ENCODE results near the gene ZNF764. TPM values are rescaled to one million over a fixed set of nuclear protein-coding genes. Genes with fewer than 3 reads are reported as not detected.
"Not testable (repeated sequence)": the region's sequence is repeated elsewhere in the genome, so short reads cannot be mapped to it uniquely, and the experiment has no call there.

The ZNF764 gene
- total RNA-seq, 1 experiment from 2014 or later: 4.4 TPM

GRCh38 chr16:30548416-30549253 lies 9.5 kb downstream of the ZNF764 start:
- no peak for DNase-seq (ENCODE audit: low read depth)

DNA sequence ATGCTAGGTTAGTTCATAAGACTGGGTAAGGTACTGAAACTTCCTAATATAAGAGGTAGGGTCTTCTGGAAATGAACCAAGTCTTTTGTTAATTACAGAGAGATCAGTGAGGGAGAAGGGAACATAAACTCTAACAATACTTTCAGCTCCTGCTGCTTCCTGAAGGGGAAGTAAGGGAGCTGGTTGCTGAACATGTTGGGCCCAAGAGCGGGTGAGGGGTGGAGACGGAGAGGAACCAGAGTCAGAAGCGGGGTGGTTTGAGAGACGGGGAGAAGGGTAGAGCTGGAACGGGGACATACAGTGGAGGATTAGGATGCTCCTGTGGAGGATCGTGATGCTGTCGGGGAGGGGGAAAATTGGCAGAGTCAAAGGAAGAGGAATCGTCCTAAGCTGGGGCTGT lies 12.1 kb downstream of the ZNF764 start:
- DNase-seq (ENCODE audit: low read depth): no peak

DNA sequence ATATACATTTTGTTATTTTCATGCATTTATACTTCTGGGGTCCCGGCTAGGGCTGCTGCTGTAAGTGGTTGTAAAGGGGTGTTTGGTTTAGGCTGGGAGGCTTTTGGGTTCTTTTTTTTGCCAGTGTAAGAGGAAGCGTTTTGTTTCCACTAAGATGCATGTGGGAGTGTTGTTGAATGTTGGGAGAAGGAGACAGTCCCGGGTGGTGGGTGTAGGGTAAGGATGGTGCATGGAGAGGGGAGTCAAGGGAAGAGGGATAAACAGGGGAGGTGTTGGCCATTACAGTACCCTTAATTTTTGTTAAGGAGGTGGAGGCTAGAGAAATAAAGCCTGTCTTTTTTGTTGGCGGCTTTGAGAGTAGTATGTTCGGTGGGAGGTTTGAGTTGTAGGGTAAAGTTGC lies 15.1 kb downstream of the ZNF764 start:
- no peak for DNase-seq (ENCODE audit: low read depth)

- DNase-seq (ENCODE audit: low read depth): peak; percentile 68
Observed at GRCh38 chr16:30541502-30542329, 16.5 kb downstream of the ZNF764 start.

DNA sequence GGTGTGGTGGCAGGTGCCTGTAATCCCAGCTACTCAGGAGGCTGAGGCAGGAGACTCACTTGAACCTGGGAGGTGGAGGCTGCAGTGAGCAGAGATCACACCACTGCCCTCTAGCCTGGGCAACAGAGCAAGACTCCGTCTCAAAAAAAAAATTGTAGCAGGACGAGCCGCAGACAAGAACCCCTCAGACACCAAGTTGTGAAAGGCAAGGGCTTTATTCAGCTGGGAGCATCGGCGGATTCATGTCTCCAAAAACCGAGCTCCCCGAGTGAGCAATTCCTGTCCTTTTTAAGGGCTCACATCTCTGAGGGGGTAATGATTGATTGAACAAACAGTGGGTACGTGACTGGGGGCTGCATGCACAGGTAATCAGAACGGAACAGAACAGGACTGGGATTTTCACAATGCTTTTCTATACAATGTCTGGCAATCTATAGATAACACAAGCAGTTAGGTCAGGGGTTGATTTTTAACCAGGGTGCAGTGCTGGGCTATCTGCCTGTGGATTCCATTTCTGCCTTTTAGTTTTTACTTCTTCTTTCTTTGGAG lies 17.2 kb downstream of the ZNF764 start:
- DNase-seq (ENCODE audit: low read depth): not testable (repeated sequence)

- not testable (repeated sequence) for DNase-seq (ENCODE audit: low read depth)
Observed at GRCh38 chr16:30539986-30540526, 18.1 kb downstream of the ZNF764 start.

- DNase-seq (ENCODE audit: low read depth): no peak
Observed at GRCh38 chr16:30539000-30539964, 18.9 kb downstream of the ZNF764 start.

GRCh38 chr16:30536391-30537024 lies 21.7 kb downstream of the ZNF764 start:
- not testable (repeated sequence) for DNase-seq (ENCODE audit: low read depth)

GRCh38 chr16:30535777-30536190 lies 22.4 kb downstream of the ZNF764 start:
- peak; percentile 22 for DNase-seq (ENCODE audit: low read depth)

GRCh38 chr16:30535106-30535776 lies 22.9 kb downstream of the ZNF764 start:
- DNase-seq (ENCODE audit: low read depth): no peak

- peak; percentile 73 for DNase-seq (ENCODE audit: low read depth)
Observed at GRCh38 chr16:30534368-30535105, 23.6 kb downstream of the ZNF764 start, which contains the start of gene ZNF747. Gene ZNF747 (minus strand): TSS chr16:30534858. CDS start chr16:30534679, 179 bp downstream.

- DNase-seq (ENCODE audit: low read depth): peak; percentile 11
Observed at GRCh38 chr16:30533748-30534367, 24.3 kb downstream of the ZNF764 start.

DNA sequence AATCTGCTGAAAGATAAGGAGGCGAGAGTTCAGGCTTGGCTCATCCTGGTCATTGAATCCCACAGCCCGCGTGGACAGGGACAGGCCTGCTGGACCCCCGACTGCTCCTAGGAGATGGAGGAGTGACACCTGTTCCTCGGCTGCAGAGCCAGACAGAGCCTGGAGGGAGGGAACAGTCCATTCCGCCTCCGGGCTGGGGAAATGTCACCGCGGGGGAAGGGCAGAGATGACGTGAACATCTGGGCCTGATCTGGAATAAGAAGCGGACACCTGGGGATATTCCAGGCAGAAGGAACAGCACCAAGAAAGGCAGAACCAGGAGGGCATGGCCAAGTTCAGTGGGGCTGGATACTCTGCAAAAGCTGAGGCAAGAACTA lies 25.0 kb downstream of the ZNF764 start:
- no peak for DNase-seq (ENCODE audit: low read depth)

DNA sequence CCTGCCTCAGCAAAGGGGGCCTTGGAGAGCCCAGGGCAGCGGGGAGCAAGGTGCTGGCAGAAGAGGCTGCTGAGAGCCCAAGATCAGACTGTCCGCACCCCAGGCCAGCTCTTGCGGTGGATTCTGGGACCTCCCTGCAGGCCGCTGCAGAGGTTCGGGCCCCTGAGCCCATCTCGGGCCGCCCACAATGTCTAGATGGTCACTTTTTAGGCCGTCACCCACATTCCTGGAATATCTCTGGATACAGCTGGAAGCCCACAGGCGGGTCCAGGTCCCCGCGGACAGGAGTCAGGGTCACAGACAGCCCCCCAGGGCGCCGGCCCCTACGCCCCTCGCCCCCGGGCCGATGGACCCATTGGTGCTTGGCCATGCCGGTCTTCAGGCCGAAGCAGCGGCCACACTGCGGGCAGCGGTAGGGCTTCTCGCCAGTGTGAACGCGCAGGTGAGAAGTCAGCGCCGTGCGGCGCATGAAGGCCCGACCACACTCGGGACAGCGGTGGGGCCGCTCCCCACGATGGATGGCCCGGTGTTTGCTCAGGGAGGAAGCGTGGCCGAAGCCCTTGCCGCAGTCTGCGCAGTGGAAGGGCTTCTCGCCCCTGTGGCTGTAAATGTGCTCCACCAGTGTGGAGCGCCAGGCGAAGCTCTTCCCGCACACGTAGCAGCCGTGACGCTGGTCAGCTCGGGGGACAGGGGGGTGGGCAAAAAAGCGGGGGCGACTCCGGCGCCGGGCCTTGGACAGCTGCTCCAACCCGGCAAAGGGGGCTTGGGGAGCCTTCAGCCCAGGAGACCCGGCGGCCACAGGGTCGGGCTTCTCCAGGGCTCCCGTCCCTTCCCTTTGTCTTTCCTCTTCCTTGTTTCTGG lies 25.7 kb downstream of the ZNF764 start:
- DNase-seq (ENCODE audit: low read depth): no peak

DNA sequence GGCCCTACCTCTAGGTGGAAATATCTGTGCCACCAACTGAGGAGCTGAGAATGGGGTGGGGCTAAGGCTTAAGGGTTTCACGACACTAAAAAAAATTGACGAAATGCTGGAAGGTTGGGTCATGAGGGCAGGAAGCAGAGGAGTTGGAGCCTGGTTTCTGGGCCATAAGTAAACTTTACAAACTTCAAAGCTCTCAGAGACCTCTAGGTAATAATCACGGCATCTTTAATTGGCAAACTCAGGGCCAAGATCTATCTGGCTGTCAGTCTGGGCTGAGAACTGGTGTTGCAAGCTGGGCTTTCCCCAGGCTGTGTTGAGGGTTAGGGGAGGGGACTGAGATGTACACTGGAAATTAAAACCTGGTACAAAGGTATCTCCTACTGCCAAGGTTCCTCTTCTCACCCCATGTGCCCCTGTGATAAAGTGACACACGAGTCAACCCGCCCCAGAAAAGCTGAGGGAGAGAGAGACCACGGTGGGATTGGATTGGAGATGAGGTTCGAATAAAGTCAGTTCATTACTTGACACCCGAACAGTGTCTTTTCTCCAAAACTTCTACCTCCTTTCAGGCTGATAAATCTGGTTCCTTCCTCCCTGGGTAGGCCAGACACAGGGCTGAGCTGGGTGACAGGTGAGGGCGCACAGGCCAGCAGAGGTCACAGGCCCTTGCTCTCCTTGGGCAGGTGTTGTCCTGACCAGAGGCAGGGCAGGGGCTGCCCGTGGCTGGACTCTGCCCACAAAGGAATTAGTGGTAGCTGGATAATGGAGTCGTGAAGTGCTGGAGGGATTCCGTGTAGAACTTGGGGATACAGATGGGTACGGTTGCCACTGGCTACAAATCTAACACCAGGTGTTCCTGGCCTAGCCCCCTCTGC lies 27.8 kb downstream of the ZNF764 start:
- DNase-seq (ENCODE audit: low read depth): no peak

GRCh38 chr16:30528799-30529457 lies 29.2 kb downstream of the ZNF764 start:
- no peak for DNase-seq (ENCODE audit: low read depth)

Measured in HT1080 (cell line).